ENCODE data around the gene RNF113A. TPM values are rescaled to one million over a fixed set of nuclear protein-coding genes. Genes with fewer than 3 reads are reported as not detected.
A peak's percentile ranks its signal among the peaks of the same experiment; 100 is the strongest.

Gene RNF113A
- total RNA-seq, 1 donor = 9.1 TPM

DNA sequence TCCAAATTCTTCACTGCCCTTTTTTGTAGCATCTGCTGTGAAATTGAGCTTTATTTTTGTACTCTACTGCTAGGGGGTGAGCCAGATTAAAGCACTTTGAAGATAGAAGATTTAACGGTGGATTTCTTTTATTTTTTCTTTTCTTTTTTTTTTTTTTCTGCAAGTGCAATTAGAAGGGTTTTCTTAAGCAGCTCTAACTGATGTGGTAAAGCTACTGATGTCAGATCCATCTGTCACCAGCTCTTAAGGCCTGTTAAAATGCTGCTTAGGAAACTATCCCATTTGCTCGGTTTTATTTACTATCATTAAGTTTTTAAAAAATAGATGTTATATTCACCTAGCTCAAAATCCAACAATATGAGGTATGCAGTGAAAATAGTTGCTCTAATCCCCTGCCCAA lies 7.2 kb upstream of the RNF113A start:
- no peak overlapping the region for H3K4me3 ChIP-seq (ENCODE audit: low read depth, low read length)
- no peak for DNase-seq (ENCODE audit: low read depth)
- TF ChIP-seq, protein P1, sequence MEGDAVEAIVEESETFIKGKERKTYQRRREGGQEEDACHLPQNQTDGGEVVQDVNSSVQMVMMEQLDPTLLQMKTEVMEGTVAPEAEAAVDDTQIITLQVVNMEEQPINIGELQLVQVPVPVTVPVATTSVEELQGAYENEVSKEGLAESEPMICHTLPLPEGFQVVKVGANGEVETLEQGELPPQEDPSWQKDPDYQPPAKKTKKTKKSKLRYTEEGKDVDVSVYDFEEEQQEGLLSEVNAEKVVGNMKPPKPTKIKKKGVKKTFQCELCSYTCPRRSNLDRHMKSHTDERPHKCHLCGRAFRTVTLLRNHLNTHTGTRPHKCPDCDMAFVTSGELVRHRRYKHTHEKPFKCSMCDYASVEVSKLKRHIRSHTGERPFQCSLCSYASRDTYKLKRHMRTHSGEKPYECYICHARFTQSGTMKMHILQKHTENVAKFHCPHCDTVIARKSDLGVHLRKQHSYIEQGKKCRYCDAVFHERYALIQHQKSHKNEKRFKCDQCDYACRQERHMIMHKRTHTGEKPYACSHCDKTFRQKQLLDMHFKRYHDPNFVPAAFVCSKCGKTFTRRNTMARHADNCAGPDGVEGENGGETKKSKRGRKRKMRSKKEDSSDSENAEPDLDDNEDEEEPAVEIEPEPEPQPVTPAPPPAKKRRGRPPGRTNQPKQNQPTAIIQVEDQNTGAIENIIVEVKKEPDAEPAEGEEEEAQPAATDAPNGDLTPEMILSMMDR (IDR thresholded peaks at IDR 0.05; ENCODE audit: insufficient read depth, low read depth, low read length) = no peak

GRCh38 chrX:119871245-119871598 lies 311 bp downstream of the RNF113A start:
- H3K4me3 ChIP-seq (ENCODE audit: low read depth, low read length) = peak overlapping the region; percentile 81
- TF ChIP-seq, protein P1 (IDR thresholded peaks at IDR 0.05; ENCODE audit: insufficient read depth, low read depth, low read length) = no peak
- DNase-seq (ENCODE audit: low read depth) = no peak

DNA sequence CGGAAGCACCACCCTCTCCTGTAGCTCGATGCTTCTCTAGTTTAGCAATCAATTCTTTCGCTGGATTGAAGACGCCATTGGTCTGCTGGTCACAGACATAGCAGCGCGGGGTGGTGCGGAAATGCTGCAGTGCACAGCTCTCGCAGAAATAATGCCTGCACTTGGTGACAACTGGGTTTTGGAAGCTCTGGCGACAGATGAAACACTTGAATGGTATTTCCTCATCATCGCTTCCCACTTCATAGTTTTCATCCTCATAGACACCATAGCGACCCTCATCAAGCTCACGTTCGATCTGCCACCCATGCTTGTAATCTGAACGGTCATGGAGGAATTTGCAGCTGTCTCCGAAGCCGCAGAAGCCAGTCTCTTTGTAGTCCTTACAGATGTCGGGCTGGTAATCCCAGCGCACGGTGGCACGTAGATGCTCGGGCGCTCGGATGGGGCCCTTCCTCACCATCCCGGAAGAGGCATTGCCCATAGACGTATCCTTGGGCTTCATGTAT lies 854 bp downstream of the RNF113A start:
- H3K4me3 ChIP-seq (ENCODE audit: low read depth, low read length) = peak overlapping the region; percentile 81
- peak; percentile 31 for DNase-seq (ENCODE audit: low read depth)
- TF ChIP-seq, protein P1 (IDR thresholded peaks at IDR 0.05; ENCODE audit: insufficient read depth, low read depth, low read length) = no peak

GRCh38 chrX:119853444-119853843 lies 18.1 kb downstream of the RNF113A start:
- DNase-seq (ENCODE audit: low read depth) = no peak
- TF ChIP-seq, protein P1 (IDR thresholded peaks at IDR 0.05; ENCODE audit: insufficient read depth, low read depth, low read length) = no peak
- peak overlapping the region; percentile 42 for H3K4me3 ChIP-seq (ENCODE audit: low read depth, low read length)

DNA sequence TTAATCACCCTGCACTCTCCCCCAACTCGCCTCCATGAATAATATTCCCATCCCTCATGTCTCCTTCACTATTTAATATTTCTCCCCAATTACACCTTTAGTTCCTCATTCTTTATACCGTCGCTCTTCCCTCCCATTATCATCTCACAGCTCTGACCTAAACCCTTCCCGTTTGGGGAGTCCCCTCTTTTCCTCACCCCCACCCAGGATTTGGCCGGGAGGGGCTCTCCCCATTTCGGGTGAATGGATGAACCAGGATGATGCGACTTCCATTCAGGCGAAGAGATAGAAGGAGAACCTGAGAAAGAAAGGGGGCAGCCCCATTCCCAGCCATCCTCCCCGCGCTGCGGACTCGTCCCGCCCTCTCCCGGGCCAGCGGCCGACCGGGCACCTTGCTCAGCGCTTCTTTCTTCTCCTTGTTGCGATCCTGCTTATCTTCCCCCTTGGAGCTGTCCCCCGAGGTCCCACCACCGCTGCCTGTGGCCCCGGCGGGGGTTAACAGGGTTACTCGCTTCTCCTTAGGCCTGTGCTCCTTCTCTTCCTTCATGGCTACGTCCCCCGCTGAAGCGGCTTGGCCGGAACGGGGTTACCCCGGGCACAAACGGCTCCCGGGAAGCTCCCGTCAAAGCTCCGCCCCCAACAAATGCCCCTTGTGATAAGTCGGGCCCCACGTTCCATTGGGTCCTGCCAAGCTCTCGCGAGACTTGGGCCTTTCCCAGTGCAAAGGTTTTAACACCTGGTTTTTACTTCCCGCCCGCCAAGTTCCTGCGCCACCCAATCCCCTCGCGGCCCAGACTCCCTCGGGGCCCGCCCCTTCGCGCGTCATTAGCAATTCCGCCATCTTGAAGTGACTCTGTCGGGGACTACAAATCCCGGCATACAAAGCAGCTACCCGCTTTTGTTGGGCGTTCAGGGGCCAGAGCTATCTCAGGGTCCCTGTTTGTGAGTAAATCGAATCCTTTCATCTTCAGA lies 18.9 kb downstream of the RNF113A start, which contains the start of gene UPF3B:
TSS of gene UPF3B (minus strand) at position 582 of the 972 bp plus-strand sequence. CDS start at position 547, 35 bp downstream.
- TF ChIP-seq, protein P1 (IDR thresholded peaks at IDR 0.05; ENCODE audit: insufficient read depth, low read depth, low read length) = no peak
- DNase-seq (ENCODE audit: low read depth) = peak; percentile 99
- peak within 1 kb of the TSS; percentile 80 for H3K4me3 ChIP-seq (ENCODE audit: low read depth, low read length)

GRCh38 chrX:119833905-119834304 lies 37.6 kb downstream of the RNF113A start:
- DNase-seq (ENCODE audit: low read depth) = no peak
- no peak overlapping the region for H3K4me3 ChIP-seq (ENCODE audit: low read depth, low read length)
- TF ChIP-seq, protein P1 (IDR thresholded peaks at IDR 0.05; ENCODE audit: insufficient read depth, low read depth, low read length) = no peak
